Measurements from ENCODE around the gene TNFRSF6B.

TNFRSF6B gene

GRCh38 chr20:63661959-63662812, 34.3 kb upstream of the TNFRSF6B start:
- ChIA-PET POLR2A (no interaction called here), CTCF (interaction anchor here (0.5 to 1.2 kb wide), 3 partner anchors 20 to 178 kb away, joined by 3 read pairs; no protein-coding TSS in a partner anchor)
- no peak for DNase-seq (ENCODE audit: extremely low spot score)
- TF ChIP-seq CTCF (IDR thresholded peaks at IDR 0.05; ENCODE audit: control extremely low read depth, extremely low read depth, low read depth, missing control alignments) = no peak

- no peak for DNase-seq (ENCODE audit: extremely low spot score)
- POLR2A ChIA-PET = no interaction called here
- no peak for TF ChIP-seq CTCF (IDR thresholded peaks at IDR 0.05; ENCODE audit: control extremely low read depth, extremely low read depth, low read depth, missing control alignments)
- CTCF ChIA-PET = interaction anchor here (1.2 kb wide), 1 partner anchor 21 kb away, joined by 3 read pairs; no protein-coding TSS in a partner anchor
Measured at GRCh38 chr20:63662813-63663189, 33.7 kb upstream of the TNFRSF6B start.

- CTCF ChIA-PET = no interaction called here
- no peak for TF ChIP-seq CTCF (IDR thresholded peaks at IDR 0.05; ENCODE audit: control extremely low read depth, extremely low read depth, low read depth, missing control alignments)
- no peak for DNase-seq (ENCODE audit: extremely low spot score)
- POLR2A ChIA-PET = no interaction called here
Measured at GRCh38 chr20:63663332-63664066, 33.0 kb upstream of the TNFRSF6B start.

- DNase-seq (ENCODE audit: extremely low spot score) = no peak
- no peak for TF ChIP-seq CTCF (IDR thresholded peaks at IDR 0.05; ENCODE audit: control extremely low read depth, extremely low read depth, low read depth, missing control alignments)
- ChIA-PET POLR2A (no interaction called here), CTCF (interaction anchor here (0.9 to 1.7 kb wide), 3 partner anchors 11 to 127 kb away, joined by 3 read pairs; partner anchors contain the start of gene PTK6)
Measured at GRCh38 chr20:63664143-63664851, 32.2 kb upstream of the TNFRSF6B start.

- CTCF ChIA-PET = interaction anchor here (0.9 to 1.7 kb wide), 3 partner anchors 10 to 127 kb away, joined by 3 read pairs; partner anchors contain the start of gene PTK6
- POLR2A ChIA-PET = no interaction called here
- no peak for TF ChIP-seq CTCF (IDR thresholded peaks at IDR 0.05; ENCODE audit: control extremely low read depth, extremely low read depth, low read depth, missing control alignments)
- DNase-seq (ENCODE audit: extremely low spot score) = no peak
Measured at GRCh38 chr20:63664861-63665594, 31.4 kb upstream of the TNFRSF6B start.

Data from GM10248 (cell line).